HG03025 (cell line): ENCODE data around the gene PRKCSH.
"Not testable (repeated sequence)": the region's sequence is repeated elsewhere in the genome, so short reads cannot be mapped to it uniquely, and the experiment has no call there.

ENCODE experiments used
- ATAC-seq: cut with Tn5 transposase; IDR thresholded peaks from one replicate; pipeline ENCODE4 v1.9.1; 2021; ENCODE audit warnings: mild to moderate bottlenecking, moderate library complexity; ENCODE audit not compliant: unreplicated experiment, low FRiP score

The PRKCSH gene

GRCh38 chr19:11448410-11448809 is 13.0 kb downstream of the PRKCSH start:
- no peak for ATAC-seq

- ATAC-seq: no peak
Observed at GRCh38 chr19:11448923-11449554, 13.6 kb downstream of the PRKCSH start.

- no peak for ATAC-seq
Observed at GRCh38 chr19:11450570-11451326, 15.3 kb downstream of the PRKCSH start.

GRCh38 chr19:11451327-11451870 is 16.0 kb downstream of the PRKCSH start:
- ATAC-seq: no peak

GRCh38 chr19:11451871-11452619 is 16.6 kb downstream of the PRKCSH start:
- no peak for ATAC-seq

GRCh38 chr19:11452620-11453310 is 17.3 kb downstream of the PRKCSH start:
- no peak for ATAC-seq

GRCh38 chr19:11453468-11454341 is 18.3 kb downstream of the PRKCSH start:
- ATAC-seq: no peak

GRCh38 chr19:11455233-11455554 is 19.8 kb downstream of the PRKCSH start:
- ATAC-seq: not testable (repeated sequence)

- no peak for ATAC-seq
Observed at GRCh38 chr19:11456659-11457058, 21.2 kb downstream of the PRKCSH start.

- no peak for ATAC-seq
Observed at GRCh38 chr19:11457115-11457514, 21.7 kb downstream of the PRKCSH start.

GRCh38 chr19:11457831-11458230 is 22.4 kb downstream of the PRKCSH start:
- no peak for ATAC-seq

- no peak for ATAC-seq
Observed at GRCh38 chr19:11458236-11458900, 22.9 kb downstream of the PRKCSH start.

GRCh38 chr19:11458912-11459311 is 23.5 kb downstream of the PRKCSH start:
- not testable (repeated sequence) for ATAC-seq

GRCh38 chr19:11460207-11460606 is 24.8 kb downstream of the PRKCSH start:
- no peak for ATAC-seq

- ATAC-seq: no peak
Observed at GRCh38 chr19:11461453-11461852, 26.0 kb downstream of the PRKCSH start.

- ATAC-seq: no peak
Observed at GRCh38 chr19:11463391-11463790, 28.0 kb downstream of the PRKCSH start.

- no peak for ATAC-seq
Observed at GRCh38 chr19:11464333-11465265, 29.2 kb downstream of the PRKCSH start.

GRCh38 chr19:11465600-11465999 is 30.2 kb downstream of the PRKCSH start:
- no peak for ATAC-seq
